Upper lobe of right lung (tissue), 1 donor: ENCODE data around the gene MEG3. TPM values are rescaled to one million over a fixed set of nuclear protein-coding genes. Genes with fewer than 3 reads are reported as not detected.

Experiments used
- ATAC-seq: fragments of 200-7000 bp; cut with Tn5 transposase; one replicate; pipeline ENCODE4 v1.9.1; 2020; ENCODE audit warnings: mild to moderate bottlenecking, moderate library complexity
- DNase-seq: peaks from one replicate; pipeline ENCODE4 v3.0.0-alpha.2; 2020
- H3K27ac ChIP-seq: fragments of 200-600 bp; one replicate; pipeline ENCODE4 v1.8.0; 2022
- H3K27me3 ChIP-seq: fragments of 200-600 bp; one replicate; pipeline ENCODE4 v1.8.0; 2022; ENCODE audit warnings: mild to moderate bottlenecking
- H3K36me3 ChIP-seq: fragments of 200-600 bp; one replicate; pipeline ENCODE4 v1.8.0; 2022
- H3K4me1 ChIP-seq: fragments of 200-600 bp; one replicate; pipeline ENCODE4 v1.8.0; 2022
- H3K4me3 ChIP-seq: fragments of 200-600 bp; one replicate; pipeline ENCODE4 v1.8.0; 2022; ENCODE audit warnings: mild to moderate bottlenecking
- H3K9me3 ChIP-seq: fragments of 200-600 bp; one replicate; pipeline ENCODE4 v1.8.0; 2022
- CTCF ChIP-seq: fragments of 200-600 bp; IDR thresholded peaks from one replicate; pipeline ENCODE4 v1.8.0; 2022; ENCODE audit warnings: antibody characterized with exemption
- intact Hi-C: fragments of 100-400 bp; cut with DNase I; formaldehyde crosslinking; loops from one replicate; pipeline ENCODE4 v1.11.0; 2022
- total RNA-seq: library from RNA; stranded (reverse); fragmentation: NEBNext Ultra II Directional; extraction: Animal tissue kit (Norgen Biotek cat#: 25700); gene quantifications from one replicate; pipeline ENCODE4 v1.2.1, GENCODE V29; 2021
- donor health status: DM: no; HTN: yes; CAD: no; lungs with severe emphysema.

MEG3 gene
- total RNA-seq, 1 donor from 2014 or later, result 15.6 TPM

DNA sequence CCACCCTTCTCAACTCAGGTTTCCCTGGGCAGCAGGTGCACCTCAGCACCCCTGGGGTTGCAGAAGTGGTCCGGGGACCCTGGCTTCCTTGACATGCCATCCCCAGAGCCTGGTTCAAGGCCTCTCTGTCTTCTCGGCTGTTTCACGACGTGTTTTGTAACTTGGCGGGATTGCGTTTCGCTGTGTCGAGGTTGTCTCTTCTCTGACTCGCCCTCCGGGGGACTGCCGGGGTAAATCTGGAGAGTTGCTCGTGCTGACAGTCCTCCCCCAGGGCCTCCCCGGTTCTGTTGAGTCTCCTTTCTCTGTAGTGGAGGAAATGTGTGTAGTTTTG is 25.6 kb downstream of the MEG3 start:
- no peak for DNase-seq
- no peak for ATAC-seq

DNA sequence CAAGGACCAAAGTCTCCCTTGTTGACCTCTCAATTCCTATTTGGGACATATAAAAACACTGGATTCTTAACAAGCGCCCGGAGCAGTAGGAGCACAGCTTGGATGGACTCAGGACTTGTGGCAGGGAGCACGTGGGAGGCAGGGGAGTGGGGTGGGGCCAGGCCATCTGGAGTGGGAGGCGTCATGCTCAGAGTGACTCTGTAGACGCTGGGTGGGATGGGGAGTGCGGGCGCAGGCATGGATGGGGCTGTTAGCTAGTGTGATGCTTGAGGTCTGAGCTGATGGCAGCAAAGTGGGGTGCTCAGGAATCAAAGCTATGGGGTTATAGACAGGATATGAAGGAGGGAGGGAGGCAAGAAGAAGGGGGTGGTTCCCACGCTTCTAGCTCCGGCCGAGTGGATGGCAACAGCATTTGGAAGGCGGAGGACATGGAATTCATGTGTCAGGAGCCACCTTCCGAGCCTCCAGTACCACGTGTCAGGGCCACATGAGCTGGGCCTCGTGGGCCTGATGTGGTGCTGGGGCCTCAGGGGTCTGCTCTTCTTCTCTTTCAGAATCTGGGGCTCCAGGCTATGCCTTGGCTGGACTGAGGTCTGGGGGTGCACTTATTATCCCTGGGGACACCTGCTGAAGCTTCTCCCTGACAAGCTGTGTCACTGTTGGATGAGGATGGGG is 26.2 kb downstream of the MEG3 start:
- ATAC-seq (no peak), DNase-seq (no peak)
- no peak overlapping the region for H3K4me3 ChIP-seq
- H3K27ac ChIP-seq, result no peak overlapping the region
- H3K9me3 ChIP-seq, result no peaks in the 10 kb centered on the region
- intact Hi-C loops, result no loop called here
- no peaks in the 10 kb centered on the region for H3K4me1 ChIP-seq
- H3K36me3 ChIP-seq, result no peaks in the 10 kb centered on the region
- no peak for TF ChIP-seq CTCF
- H3K27me3 ChIP-seq, result no peaks in the 10 kb centered on the region

More for the DNA sequence above, 25.6 kb downstream of the MEG3 start:
- Histone ChIP-seq H3K4me1 (no peaks in the 10 kb centered on the region), H3K36me3 (no peaks in the 10 kb centered on the region), H3K9me3 (no peaks in the 10 kb centered on the region), H3K27me3 (no peaks in the 10 kb centered on the region), H3K27ac (no peak overlapping the region), H3K4me3 (no peak overlapping the region)
- intact Hi-C loops, result no loop called here
- no peak for TF ChIP-seq CTCF

GRCh38 chr14:100854435-100854834 is 28.5 kb downstream of the MEG3 start:
- Histone ChIP-seq H3K27me3 (peaks cover 7% of the 10 kb centered on the region), H3K4me3 (no peak overlapping the region), H3K27ac (no peak overlapping the region), H3K4me1 (no peaks in the 10 kb centered on the region), H3K36me3 (no peaks in the 10 kb centered on the region), H3K9me3 (no peaks in the 10 kb centered on the region)
- DNase-seq (no peak), ATAC-seq (no peak)
- TF ChIP-seq CTCF, result no peak
- intact Hi-C loops, result no loop called here

- H3K27ac ChIP-seq, result no peak overlapping the region
- peaks cover 7% of the 10 kb centered on the region for H3K27me3 ChIP-seq
- H3K4me3 ChIP-seq, result no peak overlapping the region
- H3K9me3 ChIP-seq, result no peaks in the 10 kb centered on the region
- no peak for TF ChIP-seq CTCF
- H3K36me3 ChIP-seq, result no peaks in the 10 kb centered on the region
- no peaks in the 10 kb centered on the region for H3K4me1 ChIP-seq
- ATAC-seq, result no peak
- intact Hi-C loops, result no loop called here
- no peak for DNase-seq
Observed at GRCh38 chr14:100855256-100855930, 29.5 kb downstream of the MEG3 start.

GRCh38 chr14:100856056-100856950 is 30.4 kb downstream of the MEG3 start:
- no peak for DNase-seq
- intact Hi-C loops, result no loop called here
- no peak for ATAC-seq
- no peak overlapping the region for H3K4me3 ChIP-seq
- H3K27me3 ChIP-seq, result peaks cover 7% of the 10 kb centered on the region
- no peaks in the 10 kb centered on the region for H3K9me3 ChIP-seq
- H3K4me1 ChIP-seq, result no peaks in the 10 kb centered on the region
- TF ChIP-seq CTCF, result no peak
- H3K27ac ChIP-seq, result no peak overlapping the region
- no peaks in the 10 kb centered on the region for H3K36me3 ChIP-seq
